SK-N-SH treated with all-trans-retinoic acid at 6 μM for 48 hours (cell line): Measurements from ENCODE around the gene PTTG1.

Experiments used
- ATAC-seq: fragments of 200-7000 bp; cut with Tn5 transposase; 3 replicates; pipeline ENCODE4 v1.9.1; 2020; ENCODE audit warnings: mild to moderate bottlenecking, moderate library complexity
- BACH2 ChIP-seq: fragments of 250-450 bp; sonication (Bioruptor Pico); IDR thresholded peaks from 2 replicates; pipeline ENCODE4 v1.9.0; 2021; ENCODE audit warnings: mild to moderate bottlenecking, borderline replicate concordance
- CREB5 ChIP-seq: fragments of 250-450 bp; sonication (Bioruptor Pico); IDR thresholded peaks from 2 replicates; pipeline ENCODE4 v1.5.1; 2020; ENCODE audit warnings: low read depth, mild to moderate bottlenecking, moderate library complexity
- CSRNP3 ChIP-seq: fragments of 250-450 bp; sonication (Bioruptor Pico); IDR thresholded peaks from 2 replicates; pipeline ENCODE4 v1.5.1; 2021; ENCODE audit warnings: mild to moderate bottlenecking, moderate library complexity
- ESRRG ChIP-seq: fragments of 250-450 bp; sonication (Bioruptor Pico); IDR thresholded peaks from 2 replicates; pipeline ENCODE4 v1.6.1; 2021; ENCODE audit warnings: mild to moderate bottlenecking
- GLIS3 ChIP-seq: fragments of 250-450 bp; sonication (Bioruptor Pico); IDR thresholded peaks from 2 replicates; pipeline ENCODE4 v1.5.0; 2020; ENCODE audit warnings: mild to moderate bottlenecking, moderate library complexity
- OSR1 ChIP-seq: fragments of 250-450 bp; sonication (Bioruptor Pico); IDR thresholded peaks from 2 replicates; pipeline ENCODE4 v1.8.0; 2022; ENCODE audit warnings: moderate library complexity, mild to moderate bottlenecking, inconsistent platforms
- PATZ1 ChIP-seq: fragments of 250-450 bp; sonication (Bioruptor Pico); IDR thresholded peaks from 2 replicates; pipeline ENCODE4 v1.8.0; 2020; ENCODE audit warnings: mild to moderate bottlenecking, moderate library complexity, borderline replicate concordance
- POU6F1 ChIP-seq: fragments of 250-450 bp; sonication (Bioruptor Pico); IDR thresholded peaks from 2 replicates; pipeline ENCODE4 v1.8.0; 2021; ENCODE audit warnings: low read depth, mild to moderate bottlenecking, moderate library complexity, borderline replicate concordance
- PPARA ChIP-seq: fragments of 250-450 bp; sonication (Bioruptor Pico); IDR thresholded peaks from 2 replicates; pipeline ENCODE4 v1.5.0; 2020; ENCODE audit warnings: mild to moderate bottlenecking, borderline replicate concordance
- RARB ChIP-seq: fragments of 250-450 bp; sonication (Bioruptor Pico); IDR thresholded peaks from 2 replicates; pipeline ENCODE4 v1.8.0; 2021; ENCODE audit warnings: mild to moderate bottlenecking, moderate library complexity
- SNAI2 ChIP-seq: fragments of 250-450 bp; sonication (Bioruptor Pico); IDR thresholded peaks from 2 replicates; pipeline ENCODE4 v1.5.0; 2020; ENCODE audit warnings: mild to moderate bottlenecking, moderate library complexity
- TCF4 ChIP-seq: fragments of 250-450 bp; sonication (Bioruptor Pico); IDR thresholded peaks from 2 replicates; pipeline ENCODE4 v1.8.0; 2021; ENCODE audit warnings: mild to moderate bottlenecking, moderate library complexity, borderline replicate concordance
- TOX ChIP-seq: fragments of 250-450 bp; sonication (Bioruptor Pico); IDR thresholded peaks from 2 replicates; pipeline ENCODE4 v1.8.0; 2021; ENCODE audit warnings: mild to moderate bottlenecking, moderate library complexity, borderline replicate concordance
- TSHZ2 ChIP-seq: fragments of 250-450 bp; sonication (Bioruptor Pico); IDR thresholded peaks from 2 replicates; pipeline ENCODE4 v1.5.0; 2020; ENCODE audit warnings: mild to moderate bottlenecking, moderate library complexity
- ZC3H10 ChIP-seq: fragments of 250-450 bp; sonication (Bioruptor Pico); IDR thresholded peaks from 2 replicates; pipeline ENCODE4 v1.5.1; 2021; ENCODE audit warnings: mild to moderate bottlenecking, moderate library complexity
- ZFP3 ChIP-seq: fragments of 250-450 bp; sonication (Bioruptor Pico); IDR thresholded peaks from 2 replicates; pipeline ENCODE4 v1.5.0; 2020; ENCODE audit warnings: mild to moderate bottlenecking, moderate library complexity
- ZFP30 ChIP-seq: fragments of 450-650 bp; formaldehyde crosslinking; IDR thresholded peaks from 2 replicates; pipeline ENCODE4 v1.5.0; 2022; ENCODE audit warnings: mild to moderate bottlenecking, moderate library complexity
- ZNF565 ChIP-seq: fragments of 450-650 bp; formaldehyde crosslinking; conservative IDR thresholded peaks from 2 replicates; pipeline ENCODE4 v1.5.0; 2020; ENCODE audit warnings: low read depth, mild to moderate bottlenecking, moderate library complexity
- ZNF70 ChIP-seq: fragments of 450-650 bp; formaldehyde crosslinking; IDR thresholded peaks from 2 replicates; pipeline ENCODE4 v1.5.0; 2020; ENCODE audit warnings: mild to moderate bottlenecking, moderate library complexity
- ZNF8 ChIP-seq: fragments of 450-650 bp; formaldehyde crosslinking; IDR thresholded peaks from 2 replicates; pipeline ENCODE4 v1.5.0; 2020; ENCODE audit warnings: mild to moderate bottlenecking, moderate library complexity

PTTG1 gene

GRCh38 chr5:160421625-160422258 lies at the start of gene PTTG1:
Gene PTTG1, plus strand, starts transcription at chr5:160421855. Its CDS starts 458 bp downstream, at chr5:160422313.
- ATAC-seq = peak; percentile 92
- TF ChIP-seq POU6F1 (CRISPR knock-in tag) (no peak), PPARA (CRISPR knock-in tag) (no peak), ZNF70 (no peak), ZC3H10 (CRISPR knock-in tag) (no peak), CREB5 (CRISPR knock-in tag) (no peak), ESRRG (no peak), TSHZ2 (CRISPR knock-in tag) (no peak), PATZ1 (CRISPR knock-in tag) (no peak), OSR1 (CRISPR knock-in tag) (no peak), TOX (no peak), CSRNP3 (CRISPR knock-in tag) (no peak), TCF4 (CRISPR knock-in tag) (no peak), ZNF565 (no peak), BACH2 (CRISPR knock-in tag) (no peak), GLIS3 (CRISPR knock-in tag) (no peak), ZFP30 (CRISPR knock-in tag) (no peak), SNAI2 (CRISPR knock-in tag) (no peak), ZFP3 (no peak), RARB (CRISPR knock-in tag) (no peak)

GRCh38 chr5:160375166-160375565 lies 46.5 kb upstream of the PTTG1 start:
- TF ChIP-seq POU6F1 (CRISPR knock-in tag) (no peak), TCF4 (CRISPR knock-in tag) (no peak), GLIS3 (CRISPR knock-in tag) (no peak), ZNF565 (no peak), PATZ1 (CRISPR knock-in tag) (no peak), CREB5 (CRISPR knock-in tag) (no peak), TOX (no peak), ZFP30 (CRISPR knock-in tag) (no peak), RARB (CRISPR knock-in tag) (no peak), ZNF70 (no peak), ZNF8 (no peak)

More at GRCh38 chr5:160375166-160375565, 46.5 kb upstream of the PTTG1 start:
- ATAC-seq = no peak
